ENCODE measurements around the gene SERPINB6. TPM values are rescaled to one million over a fixed set of nuclear protein-coding genes. Genes with fewer than 3 reads are reported as not detected.

SERPINB6 gene
- total RNA-seq, 4 donors from 2014 or later, result 21.2 to 37.0 (median 35.6) TPM

- DNase-seq (ENCODE audit: low spot score in 2 of 2), result peak in 1 of 2 donors; percentile 69
- TF ChIP-seq POLR2A (IDR thresholded peaks at IDR 0.05), result no peak
- TF ChIP-seq, protein P1, sequence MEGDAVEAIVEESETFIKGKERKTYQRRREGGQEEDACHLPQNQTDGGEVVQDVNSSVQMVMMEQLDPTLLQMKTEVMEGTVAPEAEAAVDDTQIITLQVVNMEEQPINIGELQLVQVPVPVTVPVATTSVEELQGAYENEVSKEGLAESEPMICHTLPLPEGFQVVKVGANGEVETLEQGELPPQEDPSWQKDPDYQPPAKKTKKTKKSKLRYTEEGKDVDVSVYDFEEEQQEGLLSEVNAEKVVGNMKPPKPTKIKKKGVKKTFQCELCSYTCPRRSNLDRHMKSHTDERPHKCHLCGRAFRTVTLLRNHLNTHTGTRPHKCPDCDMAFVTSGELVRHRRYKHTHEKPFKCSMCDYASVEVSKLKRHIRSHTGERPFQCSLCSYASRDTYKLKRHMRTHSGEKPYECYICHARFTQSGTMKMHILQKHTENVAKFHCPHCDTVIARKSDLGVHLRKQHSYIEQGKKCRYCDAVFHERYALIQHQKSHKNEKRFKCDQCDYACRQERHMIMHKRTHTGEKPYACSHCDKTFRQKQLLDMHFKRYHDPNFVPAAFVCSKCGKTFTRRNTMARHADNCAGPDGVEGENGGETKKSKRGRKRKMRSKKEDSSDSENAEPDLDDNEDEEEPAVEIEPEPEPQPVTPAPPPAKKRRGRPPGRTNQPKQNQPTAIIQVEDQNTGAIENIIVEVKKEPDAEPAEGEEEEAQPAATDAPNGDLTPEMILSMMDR (IDR thresholded peaks at IDR 0.05), result no peak
- 63 to 74% methylated on average over 14 of the region's 14 CpGs for WGBS, 2 donors
- intact Hi-C loops (cut with DNase I; ENCODE audit: low total_unique reads), result loop anchor here (10.0 kb wide), 1 partner anchor 63 kb away; no protein-coding TSS in a partner anchor
- H3K4me3 ChIP-seq (ENCODE audit: low read depth, poor library complexity, severe bottlenecking), result no peak overlapping the region
Measured at GRCh38 chr6:2917801-2918445, 53.4 kb downstream of the SERPINB6 start.

GRCh38 chr6:2917065-2917464, 54.3 kb downstream of the SERPINB6 start:
- TF ChIP-seq POLR2A (IDR thresholded peaks at IDR 0.05), result no peak
- TF ChIP-seq, protein P1 (IDR thresholded peaks at IDR 0.05), result no peak
- no peak overlapping the region for H3K4me3 ChIP-seq (ENCODE audit: low read depth, poor library complexity, severe bottlenecking)
- DNase-seq (ENCODE audit: low spot score in 2 of 2), result peak in 1 of 2 donors; percentile 39
- intact Hi-C loops (cut with DNase I; ENCODE audit: low total_unique reads), result loop anchor here (10.0 kb wide), 1 partner anchor 62 kb away; no protein-coding TSS in a partner anchor
- WGBS, 2 donors, result 79 to 85% methylated on average over 4 of the region's 4 CpGs

DNA sequence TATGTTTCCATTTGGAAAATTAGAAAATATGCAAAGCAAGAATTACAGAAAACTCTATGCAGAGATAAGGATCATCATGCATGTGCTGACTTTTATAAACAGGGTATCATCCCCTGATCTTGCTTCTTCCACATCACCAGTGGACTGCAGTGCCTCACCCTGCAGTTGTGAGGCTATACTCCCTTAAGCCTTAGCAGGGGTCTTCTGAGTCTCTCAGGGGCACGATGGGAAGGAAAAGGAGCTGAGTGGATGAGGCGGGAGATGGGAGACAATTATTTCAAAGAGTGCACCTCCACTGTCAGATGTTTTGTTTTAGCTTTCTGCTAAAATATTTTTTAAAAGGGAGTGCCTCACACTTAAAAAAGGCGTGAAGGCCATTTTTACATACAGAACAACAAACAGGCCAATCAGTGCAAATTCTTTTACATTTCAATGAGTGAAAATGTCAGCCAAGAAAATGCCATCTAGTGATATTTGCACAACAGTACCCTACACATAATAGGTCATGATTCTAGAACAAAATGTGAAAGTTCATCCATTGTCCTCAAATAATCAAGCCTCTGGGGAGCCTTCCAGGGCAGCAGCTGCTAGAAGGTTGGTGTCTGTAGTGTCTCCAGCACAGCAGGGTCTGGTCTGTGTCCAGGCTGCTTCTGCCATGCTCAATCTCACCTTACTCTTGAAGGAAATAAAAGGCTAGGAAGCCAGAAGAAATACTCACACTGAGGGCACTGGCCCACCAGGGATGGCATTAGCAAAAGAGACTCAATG, 55.0 kb downstream of the SERPINB6 start:
- H3K4me3 ChIP-seq (ENCODE audit: low read depth, poor library complexity, severe bottlenecking), result no peak overlapping the region
- TF ChIP-seq POLR2A (IDR thresholded peaks at IDR 0.05), result no peak
- TF ChIP-seq, protein P1 (IDR thresholded peaks at IDR 0.05), result no peak
- intact Hi-C loops (cut with DNase I; ENCODE audit: low total_unique reads), result loop anchor here (10.0 kb wide), 1 partner anchor 62 kb away; no protein-coding TSS in a partner anchor
- peak in 1 of 2 donors; percentile 17 for DNase-seq (ENCODE audit: low spot score in 2 of 2)
- WGBS, 2 donors, result 75 to 78% methylated on average over 3 of the region's 3 CpGs

- intact Hi-C loops (cut with DNase I; ENCODE audit: low total_unique reads), result loop anchor here (10.0 kb wide), 1 partner anchor 60 kb away; no protein-coding TSS in a partner anchor
- no peak overlapping the region for H3K4me3 ChIP-seq (ENCODE audit: low read depth, poor library complexity, severe bottlenecking)
- TF ChIP-seq POLR2A (IDR thresholded peaks at IDR 0.05), result no peak
- TF ChIP-seq, protein P1 (IDR thresholded peaks at IDR 0.05), result no peak
- DNase-seq (ENCODE audit: low spot score in 2 of 2), result peak in 1 of 2 donors; percentile 37
- 71 to 75% methylated on average over 3 of the region's 3 CpGs for WGBS, 2 donors
Measured at GRCh38 chr6:2915150-2915549, 56.2 kb downstream of the SERPINB6 start.

- peak in 1 of 2 donors; percentile 68 for DNase-seq (ENCODE audit: low spot score in 2 of 2)
- no peak overlapping the region for H3K4me3 ChIP-seq (ENCODE audit: low read depth, poor library complexity, severe bottlenecking)
- TF ChIP-seq, protein P1 (IDR thresholded peaks at IDR 0.05), result no peak
- TF ChIP-seq POLR2A (IDR thresholded peaks at IDR 0.05), result no peak
- 70 to 72% methylated on average over 7 of the region's 7 CpGs for WGBS, 2 donors
- intact Hi-C loops (cut with DNase I; ENCODE audit: low total_unique reads), result loop anchor here (10.0 kb wide), 1 partner anchor 59 kb away; no protein-coding TSS in a partner anchor
Measured at GRCh38 chr6:2914318-2914660, 57.1 kb downstream of the SERPINB6 start.

All from lower leg skin (tissue), 4 donors.